ENCODE data around the gene MKNK1.

GRCh38 chr1:46576596-46576995 lies 27.5 kb downstream of the MKNK1 start:
- TF ChIP-seq CTCF (IDR thresholded peaks at IDR 0.05) (no peak), ZFX (IDR thresholded peaks at IDR 0.05; ENCODE audit: borderline replicate concordance) (no peak)
